GM12873 (cell line): ENCODE data around the gene ISCA2.

Experiments used
- CTCF ChIP-seq: IDR thresholded peaks from 2 replicates; pipeline ENCODE4 v1.5.1; 2012; ENCODE audit warnings: low read depth, mild to moderate bottlenecking, moderate library complexity, low read length, control low read depth; ENCODE audit not compliant: insufficient read depth; ENCODE audit errors: missing control alignments

Gene ISCA2

GRCh38 chr14:74474376-74474775 lies 19.2 kb upstream of the ISCA2 start:
- TF ChIP-seq CTCF = no peak

GRCh38 chr14:74475678-74476077 lies 17.9 kb upstream of the ISCA2 start:
- no peak for TF ChIP-seq CTCF

- no peak for TF ChIP-seq CTCF
These were observed 17.5 kb upstream of the ISCA2 start for GRCh38 chr14:74476107-74476506.

GRCh38 chr14:74476607-74477006 lies 17.0 kb upstream of the ISCA2 start:
- no peak for TF ChIP-seq CTCF

GRCh38 chr14:74478996-74479635 lies 14.4 kb upstream of the ISCA2 start:
- peak; percentile 52 for TF ChIP-seq CTCF

- TF ChIP-seq CTCF = no peak
These were observed 13.5 kb upstream of the ISCA2 start for GRCh38 chr14:74480046-74480445.

- TF ChIP-seq CTCF = no peak
These were observed 11.0 kb upstream of the ISCA2 start for GRCh38 chr14:74482571-74482970.
